RPMI8226 (cell line): ENCODE measurements around the gene ADAP1.
"Not testable (repeated sequence)": the region's sequence is repeated elsewhere in the genome, so short reads cannot be mapped to it uniquely, and the experiment has no call there.

Experiments
- DNase-seq: peaks from one replicate; pipeline ENCODE4 v3.0.0-alpha.2; 2015

Gene ADAP1

GRCh38 chr7:974172-974571, 19.7 kb upstream of the ADAP1 start:
- no peak for DNase-seq

- DNase-seq, result no peak
Observed at GRCh38 chr7:973312-973711, 18.8 kb upstream of the ADAP1 start.

- DNase-seq, result no peak
Observed at GRCh38 chr7:972676-973309, 18.3 kb upstream of the ADAP1 start.

GRCh38 chr7:972110-972509, 17.6 kb upstream of the ADAP1 start:
- DNase-seq, result no peak

GRCh38 chr7:970744-971143, 16.3 kb upstream of the ADAP1 start:
- no peak for DNase-seq

- no peak for DNase-seq
Observed at GRCh38 chr7:969403-969802, 14.9 kb upstream of the ADAP1 start.

- DNase-seq, result no peak
Observed at GRCh38 chr7:968205-969105, 14.0 kb upstream of the ADAP1 start.

GRCh38 chr7:967361-968082, 13.0 kb upstream of the ADAP1 start:
- no peak for DNase-seq

- no peak for DNase-seq
Observed at GRCh38 chr7:966291-967069, 12.0 kb upstream of the ADAP1 start.

GRCh38 chr7:964401-965231, 10.1 kb upstream of the ADAP1 start:
- no peak for DNase-seq

GRCh38 chr7:963236-964078, 9.0 kb upstream of the ADAP1 start:
- no peak for DNase-seq

GRCh38 chr7:962401-963081, 8.1 kb upstream of the ADAP1 start:
- DNase-seq, result no peak

GRCh38 chr7:961546-962400, 7.3 kb upstream of the ADAP1 start:
- no peak for DNase-seq

GRCh38 chr7:960972-961371, 6.5 kb upstream of the ADAP1 start:
- DNase-seq, result not testable (repeated sequence)

- no peak for DNase-seq
Observed at GRCh38 chr7:960269-960871, 5.9 kb upstream of the ADAP1 start.

GRCh38 chr7:959740-960139, 5.3 kb upstream of the ADAP1 start:
- DNase-seq, result not testable (repeated sequence)

- no peak for DNase-seq
Observed at GRCh38 chr7:959271-959670, 4.8 kb upstream of the ADAP1 start.

GRCh38 chr7:958221-959200, 4.0 kb upstream of the ADAP1 start:
- DNase-seq, result no peak
